GM13977 (cell line): ENCODE measurements around the gene KRT14.

ENCODE experiments used
- DNase-seq: peaks from one replicate; pipeline ENCODE4 v3.0.0; 2012; ENCODE audit warnings: low spot score
- in situ Hi-C: fragments of 300-500 bp; cut with MboI; formaldehyde crosslinking; loops from one replicate; pipeline ENCODE4 v1.12.0; 2022; ENCODE audit warnings: low sequenced_read_pairs, low pct_unique_long_range_greater_than_20kb, mixed read lengths, inconsistent platforms; ENCODE audit not compliant: unreplicated experiment
- TF ChIP-seq, protein P1 (sequence below): IDR thresholded peaks from 2 replicates; pipeline ENCODE4 v1.5.1; 2012; ENCODE audit warnings: mild to moderate bottlenecking, control low read depth; ENCODE audit not compliant: insufficient read depth; ENCODE audit errors: extremely low read depth, missing control alignments

Gene KRT14

DNA sequence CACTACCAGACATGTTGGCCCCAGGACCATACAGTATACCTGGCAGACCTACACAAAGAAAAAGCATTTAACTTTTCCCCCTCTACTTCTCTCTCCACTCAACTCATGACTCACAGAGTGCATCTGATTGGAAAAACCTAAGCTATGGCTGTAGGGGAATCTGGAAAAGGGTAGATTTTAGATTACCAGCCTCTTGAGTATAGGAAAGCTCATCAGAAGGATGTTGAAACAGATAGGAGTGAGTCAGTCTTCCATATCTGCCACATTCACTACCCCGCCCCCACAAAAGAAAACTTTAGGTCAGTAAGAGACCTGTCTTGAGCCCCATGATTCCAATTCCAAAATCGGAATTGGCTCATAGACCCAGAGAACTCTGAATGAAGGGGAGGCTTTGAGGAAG, 27.1 kb downstream of the KRT14 start:
- no peak for DNase-seq
- TF ChIP-seq, protein P1, sequence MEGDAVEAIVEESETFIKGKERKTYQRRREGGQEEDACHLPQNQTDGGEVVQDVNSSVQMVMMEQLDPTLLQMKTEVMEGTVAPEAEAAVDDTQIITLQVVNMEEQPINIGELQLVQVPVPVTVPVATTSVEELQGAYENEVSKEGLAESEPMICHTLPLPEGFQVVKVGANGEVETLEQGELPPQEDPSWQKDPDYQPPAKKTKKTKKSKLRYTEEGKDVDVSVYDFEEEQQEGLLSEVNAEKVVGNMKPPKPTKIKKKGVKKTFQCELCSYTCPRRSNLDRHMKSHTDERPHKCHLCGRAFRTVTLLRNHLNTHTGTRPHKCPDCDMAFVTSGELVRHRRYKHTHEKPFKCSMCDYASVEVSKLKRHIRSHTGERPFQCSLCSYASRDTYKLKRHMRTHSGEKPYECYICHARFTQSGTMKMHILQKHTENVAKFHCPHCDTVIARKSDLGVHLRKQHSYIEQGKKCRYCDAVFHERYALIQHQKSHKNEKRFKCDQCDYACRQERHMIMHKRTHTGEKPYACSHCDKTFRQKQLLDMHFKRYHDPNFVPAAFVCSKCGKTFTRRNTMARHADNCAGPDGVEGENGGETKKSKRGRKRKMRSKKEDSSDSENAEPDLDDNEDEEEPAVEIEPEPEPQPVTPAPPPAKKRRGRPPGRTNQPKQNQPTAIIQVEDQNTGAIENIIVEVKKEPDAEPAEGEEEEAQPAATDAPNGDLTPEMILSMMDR: no peak
- in situ Hi-C loops: no loop called here

DNA sequence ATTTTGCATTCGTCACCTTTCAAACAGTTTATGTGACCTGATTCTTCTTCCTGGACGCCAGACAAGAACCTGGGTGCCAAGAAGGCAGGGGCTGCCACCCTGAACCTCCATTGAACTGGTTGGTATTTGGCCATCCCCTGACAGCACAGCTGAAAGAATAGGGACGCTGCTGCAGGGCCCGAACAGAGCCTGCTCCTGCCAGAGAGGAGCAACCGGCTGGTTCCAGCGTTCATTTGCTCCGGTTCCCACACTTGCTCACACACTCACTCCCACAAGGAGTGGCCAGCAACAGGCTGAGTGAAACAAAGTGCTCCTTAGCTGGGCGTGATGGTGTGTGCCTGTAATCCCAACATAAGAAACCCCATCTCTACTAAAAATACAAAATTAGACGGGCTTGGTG, 29.8 kb downstream of the KRT14 start:
- TF ChIP-seq, protein P1: no peak
- DNase-seq: no peak
- in situ Hi-C loops: no loop called here

DNA sequence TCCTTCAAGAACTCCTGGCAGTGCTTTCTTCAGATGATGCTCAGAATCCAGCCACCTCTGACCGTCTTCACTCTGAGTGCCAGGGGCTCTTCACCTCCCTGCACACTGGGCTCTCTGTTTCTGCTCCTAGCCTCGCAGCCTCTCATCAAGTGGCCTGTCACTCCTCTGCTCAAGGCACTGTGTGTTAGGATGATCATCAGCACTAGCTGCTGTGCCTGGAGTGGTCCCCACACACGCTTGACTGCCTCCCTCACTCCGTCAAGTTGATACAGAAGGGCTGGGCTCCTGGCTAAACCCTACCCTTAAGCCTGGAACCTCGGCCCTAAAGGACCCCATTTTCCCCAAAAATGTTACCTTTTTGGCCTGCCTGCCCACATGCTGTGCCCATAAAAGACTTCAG, 30.4 kb downstream of the KRT14 start:
- DNase-seq: no peak
- TF ChIP-seq, protein P1: no peak
- in situ Hi-C loops: no loop called here

GRCh38 chr17:41555105-41555887, 31.4 kb downstream of the KRT14 start:
- TF ChIP-seq, protein P1: no peak
- DNase-seq: no peak
- in situ Hi-C loops: no loop called here

- TF ChIP-seq, protein P1: no peak
- no peak for DNase-seq
- in situ Hi-C loops: no loop called here
These were observed 32.6 kb downstream of the KRT14 start for GRCh38 chr17:41553987-41554680.

DNA sequence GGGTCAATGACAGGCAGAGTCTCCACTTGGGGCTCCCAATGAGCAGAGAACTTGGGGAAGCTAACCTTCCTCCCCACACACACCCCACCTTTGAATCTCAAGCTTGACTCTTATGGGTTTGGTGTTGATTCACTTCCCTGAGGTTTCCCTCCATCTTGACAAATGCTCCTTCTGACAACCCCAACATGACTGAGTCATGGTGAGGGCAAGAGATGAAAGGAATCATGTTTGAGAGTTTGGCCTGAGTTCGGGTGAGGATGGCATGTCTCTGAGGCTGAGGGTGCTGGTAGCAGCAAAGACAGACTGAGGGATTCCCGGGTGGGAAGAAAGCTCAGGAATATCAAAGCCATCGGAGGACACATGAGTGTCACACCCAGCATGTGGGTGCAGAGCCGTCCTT, 33.5 kb downstream of the KRT14 start:
- DNase-seq: no peak
- TF ChIP-seq, protein P1: no peak
- in situ Hi-C loops: no loop called here
